Endothelial cell of umbilical vein (primary cell): ENCODE measurements around the gene CUBN. TPM values are rescaled to one million over a fixed set of nuclear protein-coding genes. Genes with fewer than 3 reads are reported as not detected.
A peak's percentile ranks its signal among the peaks of the same experiment; 100 is the strongest.

Experiments
- BruUV-seq: library from RNA; stranded (reverse); fragments of 400-500 nt; replicated peaks from 2 replicates; lab custom pipeline; 2021; lab: Mats Ljungman, UMichigan
- CTCF ChIA-PET: fragments of 300-600, 350-600 bp; sonication (Branson Sonifier 250); formaldehyde crosslinking; loops from one replicate; lab custom pipeline; 2021; ENCODE audit warnings: antibody characterized with exemption, inconsistent platforms; lab: Charles Lee
- POLR2A ChIA-PET: fragments of 300-600, 350-600 bp; sonication (Branson Sonifier 250); formaldehyde crosslinking; loops from one replicate; lab custom pipeline; 2021; ENCODE audit warnings: antibody characterized with exemption, inconsistent platforms; lab: Charles Lee
- DNase-seq: peaks from one replicate; pipeline ENCODE4 v3.0.0-alpha.2; 2011; ENCODE audit warnings: low read depth, low spot score
- FAIRE-seq: peaks from 2 replicates; lab custom pipeline; 2011; peaks lifted over from hg19 to GRCh38; lab: Jason Lieb, UNC
- H2AFZ ChIP-seq: 2 replicates; pipeline ENCODE4 v1.6.0; 2012; ENCODE audit warnings: low read depth, low read length, control low read depth, inconsistent platforms
- H3K27ac ChIP-seq: 2 replicates; pipeline ENCODE4 v1.5.1; 2011; ENCODE audit warnings: low read depth, mild to moderate bottlenecking, control low read depth, low read length, moderate library complexity; ENCODE audit not compliant: insufficient read depth
- H3K27me3 ChIP-seq, 2 experiments: 2 replicates each; pipeline versions ENCODE4 v1.6.0 to v1.6.1; 2011; ENCODE audit warnings: low read length in 2 of 2, mixed read lengths in 1 of 2; ENCODE audit not compliant: control insufficient read depth in 2 of 2, insufficient read depth in 2 of 2
- H3K36me3 ChIP-seq, 2 experiments: 2 replicates in 1 of 2; 3 replicates in 1 of 2; pipeline ENCODE4 v1.5.1; 2011; ENCODE audit warnings: low read length in 2 of 2, mild to moderate bottlenecking in 1 of 2, moderate library complexity in 1 of 2; ENCODE audit not compliant: control insufficient read depth in 2 of 2, insufficient read depth in 2 of 2; ENCODE audit errors: extremely low read depth in 1 of 2
- H3K4me1 ChIP-seq: 3 replicates; pipeline ENCODE4 v1.5.1; 2011; ENCODE audit warnings: mild to moderate bottlenecking, low read length; ENCODE audit not compliant: control insufficient read depth, insufficient read depth; ENCODE audit errors: extremely low read depth
- H3K4me2 ChIP-seq: 2 replicates; pipeline ENCODE4 v1.6.1; 2011; ENCODE audit warnings: low read length, control low read depth, mixed read lengths; ENCODE audit not compliant: insufficient read depth
- H3K4me3 ChIP-seq, 3 experiments: fragments of 200-600 bp in 1 of 3; sonication (generic), shearing (Covaris generic) in 1 of 3; replicated peaks in 1 of 3; 2 replicates each; pipeline ENCODE4 v1.5.1; 2011 to 2016; ENCODE audit warnings: control low read depth in 3 of 3, low read length in 3 of 3, mild to moderate bottlenecking in 2 of 3, inconsistent platforms in 1 of 3, low read depth in 1 of 3, moderate library complexity in 1 of 3; ENCODE audit not compliant: insufficient read depth in 1 of 3
- H3K79me2 ChIP-seq: 2 replicates; pipeline ENCODE4 v1.6.0; 2012; ENCODE audit warnings: low read length, inconsistent platforms; ENCODE audit not compliant: control insufficient read depth, insufficient read depth
- H3K9ac ChIP-seq: replicated peaks from 2 replicates; pipeline ENCODE3; 2011; ENCODE audit warnings: low read length, control low read depth; ENCODE audit not compliant: insufficient read depth; ENCODE audit errors: extremely low read depth
- H3K9me1 ChIP-seq: replicated peaks from 3 replicates; pipeline ENCODE4 v1.6.0; 2011; ENCODE audit warnings: mild to moderate bottlenecking, low read length; ENCODE audit not compliant: control insufficient read depth, insufficient read depth; ENCODE audit errors: extremely low read depth
- H3K9me3 ChIP-seq: replicated peaks from 2 replicates; pipeline ENCODE4 v1.5.1; 2012; ENCODE audit warnings: low read length, inconsistent platforms; ENCODE audit not compliant: control insufficient read depth, insufficient read depth
- H4K20me1 ChIP-seq: replicated peaks from 2 replicates; pipeline ENCODE3; 2011; ENCODE audit warnings: mild to moderate bottlenecking, low read length; ENCODE audit not compliant: control insufficient read depth, insufficient read depth; ENCODE audit errors: extremely low read depth
- CTCF ChIP-seq, 2 donors: IDR thresholded peaks; 1 replicate in 1 of 2; 2 replicates in 1 of 2; pipeline ENCODE4 v1.5.1; 2011; ENCODE audit warnings: low read length in 2 of 2, mild to moderate bottlenecking in 2 of 2, moderate library complexity in 2 of 2, control low read depth in 1 of 2, inconsistent platforms in 1 of 2, low read depth in 1 of 2; ENCODE audit not compliant: insufficient read depth in 1 of 2; ENCODE audit errors: extremely low read depth in 1 of 2
- EZH2 ChIP-seq: IDR thresholded peaks from 2 replicates; pipeline ENCODE4 v1.6.1; 2012; ENCODE audit warnings: borderline replicate concordance, low read depth, mild to moderate bottlenecking, moderate library complexity, low read length, inconsistent platforms; ENCODE audit not compliant: severe bottlenecking
- FOS ChIP-seq: IDR thresholded peaks from 2 replicates; pipeline ENCODE4 v1.6.1; 2011; ENCODE audit warnings: mild to moderate bottlenecking, low read length, moderate library complexity, borderline replicate concordance; ENCODE audit not compliant: insufficient read depth
- GATA2 ChIP-seq: IDR thresholded peaks from 2 replicates; pipeline ENCODE4 v1.7.0; 2011; ENCODE audit warnings: low read depth, mild to moderate bottlenecking, moderate library complexity, mixed read lengths, low read length; ENCODE audit not compliant: insufficient read length, insufficient read depth
- JUN ChIP-seq: IDR thresholded peaks from 2 replicates; pipeline ENCODE4 v1.6.1; 2011; ENCODE audit warnings: borderline replicate concordance, low read depth; ENCODE audit not compliant: insufficient read length, insufficient read depth
- MAX ChIP-seq: IDR thresholded peaks from 2 replicates; pipeline ENCODE4 v1.6.1; 2011; ENCODE audit not compliant: insufficient read depth, insufficient read length
- MYC ChIP-seq: IDR thresholded peaks from one replicate; pipeline ENCODE4 v1.6.1; 2011; ENCODE audit warnings: mild to moderate bottlenecking, low read depth, low read length
- POLR2AphosphoS5 ChIP-seq: IDR thresholded peaks from 2 replicates; pipeline ENCODE4 v1.6.1; 2012; ENCODE audit warnings: low read depth, mild to moderate bottlenecking, control low read depth, low read length, moderate library complexity; ENCODE audit not compliant: insufficient read depth
- dilution Hi-C: fragments of 300-500 bp; cut with MboI; formaldehyde crosslinking; loops from one replicate; pipeline ENCODE4 v1.15.0; 2019; ENCODE audit warnings: low sequenced_read_pairs; ENCODE audit not compliant: extremely low pct_ligation_motif_present
- intact Hi-C: fragments of 100-400 bp; cut with micrococcal nuclease; formaldehyde crosslinking; loops from one replicate; pipeline ENCODE4 v1.10.0; 2022
- polyA plus RNA-seq, 4 experiments: library from polyadenylated mRNA; depleted of rRNA in 3 of 4; stranded (reverse) in 3 of 4; unstranded in 1 of 4; fragments of >200 nt; gene quantifications; 2 replicates each; pipeline versions ENCODE4 v1.2.1 to v1.2.3, GENCODE V29; 2011 to 2012; ENCODE audit warnings: missing spikeins in 1 of 4
- total RNA-seq: library from RNA; stranded (reverse); gene quantifications from 2 replicates; pipeline ENCODE4 v1.2.3, GENCODE V29; 2021

The CUBN gene
- total and polyA plus RNA-seq, 2 donors (not counting 3 experiments of a cell fraction or from before 2014, with no cell fraction given) = 2.7 to 4.6 TPM

- Histone ChIP-seq H3K79me2 (no peaks in the 10 kb centered on the region), H2AFZ (no peak overlapping the region), H3K27ac (no peak overlapping the region), H3K4me1 (peaks cover 11% of the 10 kb centered on the region), H3K36me3 (no peaks in the 10 kb centered on the region), H3K9me1 (no peaks in the 10 kb centered on the region), H3K9ac (no peak overlapping the region), H3K9me3 (no peaks in the 10 kb centered on the region), H3K4me3 (no peak overlapping the region), H3K27me3 (no peaks in the 10 kb centered on the region), H4K20me1 (no peaks in the 10 kb centered on the region), H3K4me2 (no peak overlapping the region)
- intact Hi-C loops = no loop called here
- FAIRE-seq (no peak), DNase-seq (no peak)
- dilution Hi-C loops = no loop called here
- POLR2A ChIA-PET = no interaction called here
- TF ChIP-seq CTCF (IDR thresholded peaks at IDR 0.05; ENCODE audit: extremely low read depth in 1 of 2, insufficient read depth in 1 of 2, low read depth in 1 of 2, low read length in 2 of 2) (no peak), MYC (no peak), MAX (no peak), POLR2AphosphoS5 (no peak)
- no TSS peak for BruUV-seq
- CTCF ChIA-PET = interaction anchor here (1.8 kb wide), 1 partner anchor 108 kb away, joined by 4 read pairs; no protein-coding TSS in a partner anchor
Measured at GRCh38 chr10:17120694-17121093, 8.9 kb downstream of the CUBN start.

- Histone ChIP-seq H3K36me3 (no peaks in the 10 kb centered on the region), H3K27me3 (no peaks in the 10 kb centered on the region), H3K79me2 (no peaks in the 10 kb centered on the region), H4K20me1 (no peaks in the 10 kb centered on the region), H3K4me1 (peaks cover 18% of the 10 kb centered on the region), H3K9me3 (no peaks in the 10 kb centered on the region), H3K9ac (no peak overlapping the region), H3K4me3 (no peak overlapping the region), H3K27ac (no peak overlapping the region), H2AFZ (no peak overlapping the region), H3K4me2 (no peak overlapping the region), H3K9me1 (no peaks in the 10 kb centered on the region)
- ChIA-PET CTCF (interaction anchor here (1.0 kb wide), 1 partner anchor 13 kb away, joined by 4 read pairs; no protein-coding TSS in a partner anchor), POLR2A (no interaction called here)
- FAIRE-seq (peak; percentile 15), DNase-seq (no peak)
- no peak for TF ChIP-seq FOS
- no peak for TF ChIP-seq EZH2
- TF ChIP-seq JUN = no peak
- no peak for TF ChIP-seq GATA2
- TF ChIP-seq POLR2AphosphoS5 = no peak
- no peak for TF ChIP-seq MAX
- TF ChIP-seq MYC = no peak
- intact Hi-C loops (no loop called here), dilution Hi-C loops (no loop called here)
- no TSS peak for BruUV-seq
Measured at GRCh38 chr10:17119845-17120244, 9.8 kb downstream of the CUBN start.
